AG04450 (cell line): ENCODE data around the gene CSNK1D. TPM values are rescaled to one million over a fixed set of nuclear protein-coding genes. Genes with fewer than 3 reads are reported as not detected.

ENCODE experiments used
- CTCF ChIA-PET: fragments of 300-600, 350-600 bp; formaldehyde crosslinking; extraction: SDS; loops from one replicate; lab custom pipeline; 2022; ENCODE audit warnings: antibody characterized with exemption, inconsistent platforms; lab: Charles Lee
- POLR2A ChIA-PET: fragments of 350-600 bp; formaldehyde crosslinking; extraction: SDS; loops from one replicate; lab custom pipeline; 2021; ENCODE audit warnings: antibody characterized with exemption, inconsistent platforms; lab: Yijun Ruan, JAX
- DNase-seq: peaks from one replicate; pipeline ENCODE4 v3.0.0-alpha.2; 2011; ENCODE audit warnings: low read depth, low spot score
- H3K27ac ChIP-seq: one replicate; pipeline ENCODE4 v1.5.1; 2012; ENCODE audit warnings: low read depth, low read length, control low read depth
- H3K27me3 ChIP-seq: one replicate; pipeline ENCODE4 v1.6.0; 2012; ENCODE audit warnings: low read length; ENCODE audit not compliant: control insufficient read depth, insufficient read depth
- H3K4me3 ChIP-seq: 2 replicates; pipeline ENCODE4 v1.5.1; 2011; ENCODE audit warnings: mild to moderate bottlenecking, low read depth, low read length, control low read depth
- H3K9me3 ChIP-seq: 2 replicates; pipeline ENCODE4 v1.5.1; 2012; ENCODE audit warnings: low read length; ENCODE audit not compliant: control insufficient read depth, insufficient read depth
- polyA plus RNA-seq: library from polyadenylated mRNA; depleted of rRNA; stranded (reverse); fragments of >200 nt; gene quantifications from 2 replicates; pipeline ENCODE4 v1.2.3, GENCODE V29; 2011
- TF ChIP-seq, protein P1 (sequence below): IDR thresholded peaks from 2 replicates; pipeline ENCODE4 v1.5.1; 2011; ENCODE audit warnings: low read depth, low read length, control low read depth, inconsistent platforms

CSNK1D gene
- polyA plus RNA-seq, 1 experiment, result 74.4 TPM

DNA sequence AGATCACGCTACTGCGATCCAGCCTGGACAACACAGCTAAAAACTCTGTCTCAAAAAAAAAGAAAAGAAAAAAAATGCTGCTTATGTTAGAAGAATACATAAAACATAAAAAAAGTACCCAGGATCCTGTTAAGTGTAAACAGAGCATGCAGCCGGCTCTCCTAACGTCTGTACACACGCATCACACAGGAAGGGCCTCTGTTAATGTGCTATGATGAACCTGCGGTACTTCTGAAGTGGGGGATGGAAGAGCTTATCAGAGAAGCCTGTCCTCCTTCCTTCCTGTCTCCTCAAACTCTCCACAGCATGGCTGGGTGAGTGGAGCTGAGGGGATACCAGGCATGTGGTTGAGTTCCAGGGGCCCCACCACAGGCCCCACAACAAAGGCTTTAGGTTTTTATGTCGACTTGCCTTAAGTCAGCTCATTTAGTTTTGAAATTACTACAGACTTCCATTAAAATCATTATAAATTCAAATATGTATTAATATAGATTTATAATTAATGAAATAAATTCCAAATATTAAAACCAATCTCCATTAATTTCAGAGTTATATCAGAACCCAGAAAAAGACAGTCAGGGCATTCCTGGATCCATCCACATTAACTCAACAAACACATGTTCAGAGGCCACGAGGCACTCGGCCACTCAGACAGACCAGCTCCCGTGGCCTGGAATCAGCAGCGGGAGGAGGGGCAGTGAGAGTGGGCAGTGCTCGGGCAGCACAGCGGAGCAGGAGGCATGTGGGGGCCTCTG is 72.6 kb downstream of the CSNK1D start:
- Histone ChIP-seq H3K9me3 (no peaks in the 10 kb centered on the region), H3K27ac (no peak overlapping the region), H3K4me3 (no peak overlapping the region), H3K27me3 (no peaks in the 10 kb centered on the region)
- TF ChIP-seq, protein P1, sequence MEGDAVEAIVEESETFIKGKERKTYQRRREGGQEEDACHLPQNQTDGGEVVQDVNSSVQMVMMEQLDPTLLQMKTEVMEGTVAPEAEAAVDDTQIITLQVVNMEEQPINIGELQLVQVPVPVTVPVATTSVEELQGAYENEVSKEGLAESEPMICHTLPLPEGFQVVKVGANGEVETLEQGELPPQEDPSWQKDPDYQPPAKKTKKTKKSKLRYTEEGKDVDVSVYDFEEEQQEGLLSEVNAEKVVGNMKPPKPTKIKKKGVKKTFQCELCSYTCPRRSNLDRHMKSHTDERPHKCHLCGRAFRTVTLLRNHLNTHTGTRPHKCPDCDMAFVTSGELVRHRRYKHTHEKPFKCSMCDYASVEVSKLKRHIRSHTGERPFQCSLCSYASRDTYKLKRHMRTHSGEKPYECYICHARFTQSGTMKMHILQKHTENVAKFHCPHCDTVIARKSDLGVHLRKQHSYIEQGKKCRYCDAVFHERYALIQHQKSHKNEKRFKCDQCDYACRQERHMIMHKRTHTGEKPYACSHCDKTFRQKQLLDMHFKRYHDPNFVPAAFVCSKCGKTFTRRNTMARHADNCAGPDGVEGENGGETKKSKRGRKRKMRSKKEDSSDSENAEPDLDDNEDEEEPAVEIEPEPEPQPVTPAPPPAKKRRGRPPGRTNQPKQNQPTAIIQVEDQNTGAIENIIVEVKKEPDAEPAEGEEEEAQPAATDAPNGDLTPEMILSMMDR, result no peak
- ChIA-PET POLR2A (no interaction called here), CTCF (no interaction called here)
- no peak for DNase-seq

- no peak overlapping the region for H3K27ac ChIP-seq
- no peaks in the 10 kb centered on the region for H3K9me3 ChIP-seq
- H3K4me3 ChIP-seq, result no peak overlapping the region
- POLR2A ChIA-PET, result no interaction called here
- TF ChIP-seq, protein P1, result no peak
- no peaks in the 10 kb centered on the region for H3K27me3 ChIP-seq
- CTCF ChIA-PET, result no interaction called here
- no peak for DNase-seq
These were observed 73.4 kb downstream of the CSNK1D start for GRCh38 chr17:82200135-82200534.

DNA sequence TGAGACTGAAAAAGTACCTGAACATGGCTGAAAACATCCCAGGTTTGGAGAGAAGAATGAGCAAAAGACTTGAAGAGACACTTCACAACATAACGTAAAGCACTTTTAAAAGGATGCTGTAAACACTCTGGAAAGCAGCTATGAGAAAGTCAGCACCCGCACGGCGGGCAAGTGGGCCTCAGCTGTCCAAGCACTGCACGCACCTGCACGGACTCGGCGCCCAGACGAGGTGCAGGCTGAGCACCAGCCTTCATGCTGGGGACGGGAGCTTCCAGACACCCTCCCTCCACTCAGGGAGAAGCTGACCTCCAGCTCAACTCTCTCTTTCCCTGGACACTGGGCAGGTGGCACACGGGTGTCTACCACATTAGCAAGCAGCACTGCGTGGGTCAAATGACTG is 74.0 kb downstream of the CSNK1D start:
- Histone ChIP-seq H3K9me3 (no peaks in the 10 kb centered on the region), H3K27ac (no peak overlapping the region), H3K27me3 (no peaks in the 10 kb centered on the region), H3K4me3 (no peak overlapping the region)
- POLR2A ChIA-PET, result no interaction called here
- CTCF ChIA-PET, result interaction anchor here (0.6 kb wide), 1 partner anchor 45 kb away, joined by 3 read pairs; no protein-coding TSS in a partner anchor
- TF ChIP-seq, protein P1, result no peak
- DNase-seq, result no peak

- CTCF ChIA-PET, result no interaction called here
These were observed 75.4 kb downstream of the CSNK1D start for GRCh38 chr17:82198092-82198491.

More at GRCh38 chr17:82198092-82198491, 75.4 kb downstream of the CSNK1D start:
- H3K9me3 ChIP-seq, result no peaks in the 10 kb centered on the region
- no peaks in the 10 kb centered on the region for H3K27me3 ChIP-seq
- TF ChIP-seq, protein P1, result no peak
- no peak for DNase-seq
- POLR2A ChIA-PET, result no interaction called here
- no peak overlapping the region for H3K27ac ChIP-seq
- no peak overlapping the region for H3K4me3 ChIP-seq
